Frontal cortex (tissue), 4 donors: ENCODE data around the gene PCNX2. TPM values are rescaled to one million over a fixed set of nuclear protein-coding genes. Genes with fewer than 3 reads are reported as not detected.
"Not testable (repeated sequence)": the region's sequence is repeated elsewhere in the genome, so short reads cannot be mapped to it uniquely, and the experiment has no call there.

Experiments used
- DNase-seq, 2 donors: peaks; one replicate each; pipeline ENCODE4 v3.0.0; 2012; ENCODE audit warnings: low spot score in 2 of 2
- FAIRE-seq: peaks from 2 replicates; lab custom pipeline; 2012; peaks lifted over from hg19 to GRCh38; lab: Jason Lieb, UNC
- total RNA-seq: library from RNA; depleted of rRNA; stranded (reverse); fragments of >200 nt; gene quantifications from one replicate; pipeline ENCODE4 v1.2.3, GENCODE V29; 2014
- donor health status: control.
- donor health status: control.
- donor health status: control.

The PCNX2 gene
- total RNA-seq, 1 donor from 2014 or later = 228 TPM

GRCh38 chr1:233127157-233127556 lies 168.4 kb downstream of the PCNX2 start:
- no peak for FAIRE-seq
- DNase-seq = no peak

- FAIRE-seq = no peak
- no peak for DNase-seq
Observed at GRCh38 chr1:233122779-233123178, 172.7 kb downstream of the PCNX2 start.

GRCh38 chr1:233121947-233122559 lies 173.5 kb downstream of the PCNX2 start:
- no peak for FAIRE-seq
- no peak for DNase-seq

GRCh38 chr1:233114860-233115259 lies 180.7 kb downstream of the PCNX2 start:
- DNase-seq (no peak), FAIRE-seq (no peak)

- FAIRE-seq (no peak), DNase-seq (no peak)
Observed at GRCh38 chr1:233114159-233114558, 181.4 kb downstream of the PCNX2 start.

- FAIRE-seq (no peak), DNase-seq (no peak)
Observed at GRCh38 chr1:233113009-233113879, 182.3 kb downstream of the PCNX2 start.

- DNase-seq (no peak), FAIRE-seq (no peak)
Observed at GRCh38 chr1:233112186-233113008, 183.1 kb downstream of the PCNX2 start.

GRCh38 chr1:233111731-233112130 lies 183.8 kb downstream of the PCNX2 start:
- no peak for DNase-seq
- no peak for FAIRE-seq

GRCh38 chr1:233109096-233109495 lies 186.4 kb downstream of the PCNX2 start:
- FAIRE-seq (no peak), DNase-seq (no peak)

GRCh38 chr1:233107716-233108130 lies 187.8 kb downstream of the PCNX2 start:
- DNase-seq, FAIRE-seq: not testable (repeated sequence)

- FAIRE-seq (no peak), DNase-seq (no peak)
Observed at GRCh38 chr1:233107130-233107660, 188.3 kb downstream of the PCNX2 start.

GRCh38 chr1:233105225-233105624 lies 190.3 kb downstream of the PCNX2 start:
- FAIRE-seq = peak; percentile 43
- no peak for DNase-seq

GRCh38 chr1:233102341-233102740 lies 193.2 kb downstream of the PCNX2 start:
- DNase-seq (no peak), FAIRE-seq (no peak)

- FAIRE-seq (no peak), DNase-seq (no peak)
Observed at GRCh38 chr1:233097959-233098580, 197.5 kb downstream of the PCNX2 start.

GRCh38 chr1:233097546-233097945 lies 198.0 kb downstream of the PCNX2 start:
- DNase-seq = no peak
- FAIRE-seq = no peak

GRCh38 chr1:233094691-233095090 lies 200.8 kb downstream of the PCNX2 start:
- no peak for DNase-seq
- FAIRE-seq = no peak

- FAIRE-seq (no peak), DNase-seq (no peak)
Observed at GRCh38 chr1:233094269-233094668, 201.3 kb downstream of the PCNX2 start.

GRCh38 chr1:233090746-233091494 lies 204.6 kb downstream of the PCNX2 start:
- no peak for FAIRE-seq
- DNase-seq = no peak

GRCh38 chr1:233089251-233089650 lies 206.3 kb downstream of the PCNX2 start:
- FAIRE-seq (no peak), DNase-seq (no peak)
